A549 (cell line): ENCODE measurements around the gene UQCR11.

Experiments used
- CEBPB ChIP-seq, 2 experiments: fragments of >200 bp in 1 of 2; sonication (Bioruptor Twin) in 1 of 2; formaldehyde crosslinking in 1 of 2; IDR thresholded peaks; 2 replicates each; pipeline ENCODE4 v1.6.1; 2012 to 2016
- EHMT2 ChIP-seq: fragments of 200-600 bp; sonication (generic); IDR thresholded peaks from 2 replicates; pipeline ENCODE4 v1.6.1; 2016; ENCODE audit warnings: antibody characterized with exemption, low read depth, mild to moderate bottlenecking, moderate library complexity
- MYC ChIP-seq: IDR thresholded peaks from 2 replicates; pipeline ENCODE4 v1.6.1; 2012; ENCODE audit warnings: mild to moderate bottlenecking, inconsistent platforms, low read length, improper control_type of control experiment, borderline replicate concordance
- POLR2A ChIP-seq: IDR thresholded peaks from 2 replicates; pipeline ENCODE4 v1.6.1; 2012; ENCODE audit warnings: mild to moderate bottlenecking, low read length
- SMC3 ChIP-seq: fragments of >200 bp; sonication (Bioruptor Twin); formaldehyde crosslinking; IDR thresholded peaks from 3 replicates; pipeline ENCODE4 v1.6.1; 2018; ENCODE audit warnings: inconsistent platforms
- SREBF2 ChIP-seq: fragments of 450-650 bp; IDR thresholded peaks from 2 replicates; pipeline ENCODE4 v1.6.1; 2014; ENCODE audit warnings: mild to moderate bottlenecking, moderate library complexity
- TF ChIP-seq, protein P1 (sequence below): fragments of >200 bp; sonication (Bioruptor Twin); formaldehyde crosslinking; IDR thresholded peaks from 3 replicates; pipeline ENCODE4 v1.5.1; 2016
- TF ChIP-seq, protein P2 (sequence below): IDR thresholded peaks from 2 replicates; pipeline ENCODE4 v1.6.1; 2012
- TF ChIP-seq, protein P3 (sequence below): IDR thresholded peaks from 2 replicates; pipeline ENCODE4 v1.6.1; 2012

DNA sequence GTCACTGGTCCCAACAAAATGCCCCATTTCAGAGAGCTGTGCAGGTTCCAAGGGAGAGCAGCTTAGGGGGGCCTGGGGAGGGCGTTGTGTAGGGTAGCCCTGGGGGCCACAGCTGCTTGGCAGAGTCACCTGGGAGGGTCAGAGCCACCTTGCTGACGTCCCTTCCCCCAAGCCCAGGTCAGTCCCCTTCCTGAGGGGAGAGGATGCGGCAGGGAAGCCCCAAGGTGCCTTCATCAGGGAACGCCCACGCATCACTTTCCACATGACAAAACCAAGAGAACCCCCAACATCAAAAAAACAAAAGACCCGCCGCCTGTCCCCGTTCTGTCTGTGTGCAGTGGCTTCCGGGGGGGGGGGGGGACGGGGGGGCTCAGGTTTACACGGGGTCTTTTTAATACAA, 5.3 kb upstream of the UQCR11 start:
- no peak for TF ChIP-seq CEBPB (IDR thresholded peaks at IDR 0.05)
- TF ChIP-seq, protein P1, sequence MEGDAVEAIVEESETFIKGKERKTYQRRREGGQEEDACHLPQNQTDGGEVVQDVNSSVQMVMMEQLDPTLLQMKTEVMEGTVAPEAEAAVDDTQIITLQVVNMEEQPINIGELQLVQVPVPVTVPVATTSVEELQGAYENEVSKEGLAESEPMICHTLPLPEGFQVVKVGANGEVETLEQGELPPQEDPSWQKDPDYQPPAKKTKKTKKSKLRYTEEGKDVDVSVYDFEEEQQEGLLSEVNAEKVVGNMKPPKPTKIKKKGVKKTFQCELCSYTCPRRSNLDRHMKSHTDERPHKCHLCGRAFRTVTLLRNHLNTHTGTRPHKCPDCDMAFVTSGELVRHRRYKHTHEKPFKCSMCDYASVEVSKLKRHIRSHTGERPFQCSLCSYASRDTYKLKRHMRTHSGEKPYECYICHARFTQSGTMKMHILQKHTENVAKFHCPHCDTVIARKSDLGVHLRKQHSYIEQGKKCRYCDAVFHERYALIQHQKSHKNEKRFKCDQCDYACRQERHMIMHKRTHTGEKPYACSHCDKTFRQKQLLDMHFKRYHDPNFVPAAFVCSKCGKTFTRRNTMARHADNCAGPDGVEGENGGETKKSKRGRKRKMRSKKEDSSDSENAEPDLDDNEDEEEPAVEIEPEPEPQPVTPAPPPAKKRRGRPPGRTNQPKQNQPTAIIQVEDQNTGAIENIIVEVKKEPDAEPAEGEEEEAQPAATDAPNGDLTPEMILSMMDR, result no peak
- no peak for TF ChIP-seq POLR2A
- TF ChIP-seq, protein P2, sequence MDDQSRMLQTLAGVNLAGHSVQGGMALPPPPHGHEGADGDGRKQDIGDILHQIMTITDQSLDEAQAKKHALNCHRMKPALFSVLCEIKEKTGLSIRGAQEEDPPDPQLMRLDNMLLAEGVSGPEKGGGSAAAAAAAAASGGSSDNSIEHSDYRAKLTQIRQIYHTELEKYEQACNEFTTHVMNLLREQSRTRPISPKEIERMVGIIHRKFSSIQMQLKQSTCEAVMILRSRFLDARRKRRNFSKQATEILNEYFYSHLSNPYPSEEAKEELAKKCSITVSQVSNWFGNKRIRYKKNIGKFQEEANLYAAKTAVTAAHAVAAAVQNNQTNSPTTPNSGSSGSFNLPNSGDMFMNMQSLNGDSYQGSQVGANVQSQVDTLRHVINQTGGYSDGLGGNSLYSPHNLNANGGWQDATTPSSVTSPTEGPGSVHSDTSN, result no peak
- TF ChIP-seq MYC, result no peak
- no peak for TF ChIP-seq SREBF2
- TF ChIP-seq SMC3, result no peak
- no peak for TF ChIP-seq EHMT2
- TF ChIP-seq, protein P3, sequence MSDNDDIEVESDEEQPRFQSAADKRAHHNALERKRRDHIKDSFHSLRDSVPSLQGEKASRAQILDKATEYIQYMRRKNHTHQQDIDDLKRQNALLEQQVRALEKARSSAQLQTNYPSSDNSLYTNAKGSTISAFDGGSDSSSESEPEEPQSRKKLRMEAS, result no peak
